Measurements from ENCODE around the gene ERICH6. TPM values are rescaled to one million over a fixed set of nuclear protein-coding genes. Genes with fewer than 3 reads are reported as not detected.

ERICH6 gene
- polyA plus RNA-seq, 10 donors = 0.13 to 0.83 (median 0.52) TPM; not detected in 5

DNA sequence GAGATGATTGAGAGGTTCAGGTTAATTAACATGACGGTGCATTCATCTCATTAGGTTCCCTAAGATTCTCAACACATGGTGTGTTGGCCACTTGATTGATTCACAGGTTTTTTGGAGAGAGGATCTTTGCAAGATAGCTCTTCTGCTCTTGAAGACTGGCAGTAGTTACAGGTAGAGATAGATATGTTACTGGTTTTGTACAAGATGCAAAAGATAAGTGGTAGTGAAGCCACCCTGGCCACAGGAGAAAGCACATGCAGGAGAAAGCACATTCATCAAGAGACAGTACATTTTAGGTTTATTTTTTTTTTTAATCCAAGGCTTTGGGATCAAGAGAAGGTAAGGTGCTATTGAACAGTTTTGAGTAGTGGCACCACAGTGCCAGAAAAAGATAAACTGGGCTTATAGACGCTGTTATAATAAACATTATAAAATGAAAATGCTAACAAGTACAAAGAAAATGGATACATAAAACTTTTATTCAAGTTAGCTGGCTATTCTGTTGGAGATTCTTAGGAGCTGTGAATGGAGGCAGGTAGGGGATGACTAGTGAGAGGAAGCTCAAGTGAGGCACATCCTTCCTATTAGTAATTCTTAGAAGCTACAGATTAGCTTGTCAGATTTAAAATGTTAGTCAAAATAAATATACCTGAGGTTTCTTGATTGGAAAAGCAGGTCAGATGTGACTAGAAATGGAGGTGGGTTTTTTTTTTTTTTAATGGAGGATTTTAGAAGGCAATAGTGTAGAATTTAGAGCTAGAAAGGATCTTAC is 89.8 kb downstream of the ERICH6 start:
- DNase-seq = no peak

DNA sequence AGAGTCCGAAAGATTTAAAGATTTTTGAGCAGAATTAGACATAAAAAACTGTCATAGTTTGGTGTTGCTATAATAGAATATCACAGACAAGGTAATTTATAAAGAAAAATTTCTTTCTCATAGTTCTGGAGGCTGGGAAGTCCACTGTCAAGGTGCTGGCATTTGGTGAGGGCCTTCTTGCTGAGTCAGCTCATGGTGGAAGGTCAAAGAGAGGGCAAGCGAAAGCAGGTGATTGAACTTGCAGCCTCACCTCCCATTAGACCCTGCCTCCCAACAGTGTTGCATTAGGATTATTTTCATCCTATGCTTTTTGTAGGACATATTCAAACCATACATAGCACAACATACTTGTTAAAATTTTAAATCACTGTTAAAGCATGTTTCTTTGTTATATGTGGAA is 90.7 kb downstream of the ERICH6 start:
- DNase-seq = no peak

DNA sequence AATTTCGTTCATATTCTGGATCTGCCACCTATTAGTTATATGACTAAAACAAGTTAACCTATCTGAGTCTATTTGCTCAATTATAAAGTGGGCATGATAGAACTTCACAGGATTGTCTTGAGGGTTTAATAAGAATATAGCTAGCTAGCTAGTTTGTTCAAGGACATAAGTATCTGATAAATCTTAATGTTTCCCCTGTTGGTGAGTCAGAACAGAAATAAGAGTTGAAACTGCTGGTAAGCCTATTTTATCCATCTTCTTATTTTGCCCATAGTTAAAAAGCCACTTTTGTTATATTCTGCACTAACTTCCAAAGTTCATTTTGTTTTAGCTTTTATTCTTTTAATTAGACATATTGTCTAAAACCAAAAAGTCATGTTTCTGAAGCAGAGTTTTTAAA is 91.2 kb downstream of the ERICH6 start:
- no peak for DNase-seq

DNA sequence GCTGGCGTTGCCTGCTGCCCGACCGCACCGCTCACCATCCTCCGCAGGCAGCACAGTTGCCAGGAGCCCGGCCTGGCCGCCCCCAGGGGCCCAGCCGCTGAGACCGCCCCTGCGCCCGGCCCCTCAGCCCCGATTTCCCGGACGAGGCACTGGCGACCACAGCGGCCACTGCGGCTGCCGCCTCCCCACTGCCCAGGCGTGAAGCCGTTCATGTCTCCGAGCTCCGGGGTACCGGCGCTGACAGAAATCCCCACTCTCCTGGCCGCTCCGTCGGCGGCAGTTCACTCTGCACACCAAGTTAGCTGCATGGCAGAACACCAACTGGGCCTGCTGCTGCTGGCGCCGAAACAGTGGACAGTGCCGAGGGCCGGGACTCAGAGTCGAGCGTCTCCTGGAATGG is 92.1 kb downstream of the ERICH6 start:
- no peak for DNase-seq

DNA sequence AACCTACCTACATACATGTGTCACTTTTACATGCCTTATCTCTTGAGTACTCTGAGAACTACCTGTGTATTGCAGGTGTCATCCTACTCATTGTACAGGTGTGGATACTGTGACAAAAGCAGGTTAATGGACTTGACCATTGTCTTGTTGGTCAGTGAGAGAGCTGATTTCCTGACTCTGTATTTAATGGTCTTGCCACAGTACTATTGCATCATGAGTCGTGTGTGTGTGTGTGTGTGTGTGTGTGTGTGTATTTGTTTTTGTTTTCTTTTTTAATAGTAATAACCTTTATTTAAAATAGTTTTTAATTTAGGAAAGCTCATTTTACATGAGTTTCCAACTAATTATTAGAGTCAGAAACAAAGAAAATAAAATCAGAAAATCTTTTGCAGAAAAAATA is 92.9 kb downstream of the ERICH6 start:
- no peak for DNase-seq

DNA sequence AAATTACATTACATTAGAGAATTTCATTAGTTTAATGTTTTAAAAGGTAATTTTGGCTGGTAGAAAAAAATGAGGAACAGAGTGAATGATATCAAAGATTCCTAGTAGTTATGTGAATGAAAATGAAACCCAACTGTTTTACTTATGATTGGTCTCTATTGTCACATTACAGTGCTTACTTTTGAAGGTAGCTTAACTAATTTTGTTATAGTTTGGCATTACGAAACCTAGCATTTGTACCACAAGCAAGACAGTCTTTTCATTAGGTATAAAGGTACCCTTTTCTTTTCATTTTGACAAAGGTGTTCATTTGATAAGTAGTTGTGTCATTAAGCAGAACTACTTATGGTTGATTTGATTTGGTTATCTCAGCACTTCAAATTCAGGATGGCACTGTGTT is 93.7 kb downstream of the ERICH6 start:
- DNase-seq = no peak

Other genes starting within 250 kb of the ERICH6 start
- 10 to 100 TPM; 62.4 to 89.9 (median 71.1) TPM for gene SERP1, start 157.4 kb downstream of the ERICH6 start, polyA plus RNA-seq (ENCODE audit: insufficient read length in 10 of 10)
- 100 to 1,000 TPM; 129 to 198 (median 151) TPM for gene EIF2A, start 157.1 kb downstream of the ERICH6 start, polyA plus RNA-seq (ENCODE audit: insufficient read length in 10 of 10)
- 10 to 100 TPM; 48.6 to 62.6 (median 54.6) TPM for gene SELENOT, start 100.6 kb downstream of the ERICH6 start, polyA plus RNA-seq (ENCODE audit: insufficient read length in 10 of 10)
- 10 to 100 TPM; 19.3 to 26.3 (median 21.6) TPM for gene SIAH2, start 59.2 kb upstream of the ERICH6 start, polyA plus RNA-seq (ENCODE audit: insufficient read length in 10 of 10)
- gene MINDY4B, start 201.5 kb upstream of the ERICH6 start, polyA plus RNA-seq (ENCODE audit: insufficient read length in 10 of 10) = 1 to 10 TPM in 5 of 10 donors, under 1 TPM in 4, not detected in 1; 0.25 to 4.9 (median 1.2) TPM